ENCODE measurements around the gene TUBGCP5. TPM values are rescaled to one million over a fixed set of nuclear protein-coding genes. Genes with fewer than 3 reads are reported as not detected.

TUBGCP5 gene
- total RNA-seq, 1 experiment from 2014 or later = 23.3 TPM

DNA sequence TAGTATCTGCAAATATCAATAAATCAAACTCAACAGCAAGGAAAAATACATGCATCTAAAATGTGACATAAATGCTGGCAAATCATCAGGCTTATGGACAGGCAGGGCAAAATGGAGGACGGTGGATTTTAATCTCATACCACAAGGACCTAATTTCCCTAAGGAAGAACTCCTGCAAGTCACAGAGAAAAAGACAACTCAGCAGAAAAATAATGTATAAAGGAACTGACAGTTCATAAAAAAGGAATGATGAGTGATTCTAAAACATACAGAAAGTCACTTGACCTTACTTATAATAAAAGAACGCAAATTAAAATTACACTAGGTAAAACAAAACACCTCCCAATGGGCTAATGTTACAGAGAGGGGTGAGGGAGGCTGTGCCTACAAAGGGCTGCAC is 17.2 kb downstream of the TUBGCP5 start:
- H3K4me1 ChIP-seq (ENCODE audit: control insufficient read depth, insufficient read depth, low read length) = no peaks in the 10 kb centered on the region
- no peak overlapping the region for H3K4me3 ChIP-seq (ENCODE audit: low read depth in 2 of 2, low read length in 2 of 2)
- ChIA-PET CTCF (no interaction called here), POLR2A (no interaction called here)
- in situ Hi-C loops (cut with HindIII; ENCODE audit: low pct_unique_long_range_greater_than_20kb, low sequenced_read_pairs) = no loop called here
- intact Hi-C loops (cut with micrococcal nuclease; ENCODE audit: unreplicated experiment) = no loop called here
- TF ChIP-seq, protein P1, sequence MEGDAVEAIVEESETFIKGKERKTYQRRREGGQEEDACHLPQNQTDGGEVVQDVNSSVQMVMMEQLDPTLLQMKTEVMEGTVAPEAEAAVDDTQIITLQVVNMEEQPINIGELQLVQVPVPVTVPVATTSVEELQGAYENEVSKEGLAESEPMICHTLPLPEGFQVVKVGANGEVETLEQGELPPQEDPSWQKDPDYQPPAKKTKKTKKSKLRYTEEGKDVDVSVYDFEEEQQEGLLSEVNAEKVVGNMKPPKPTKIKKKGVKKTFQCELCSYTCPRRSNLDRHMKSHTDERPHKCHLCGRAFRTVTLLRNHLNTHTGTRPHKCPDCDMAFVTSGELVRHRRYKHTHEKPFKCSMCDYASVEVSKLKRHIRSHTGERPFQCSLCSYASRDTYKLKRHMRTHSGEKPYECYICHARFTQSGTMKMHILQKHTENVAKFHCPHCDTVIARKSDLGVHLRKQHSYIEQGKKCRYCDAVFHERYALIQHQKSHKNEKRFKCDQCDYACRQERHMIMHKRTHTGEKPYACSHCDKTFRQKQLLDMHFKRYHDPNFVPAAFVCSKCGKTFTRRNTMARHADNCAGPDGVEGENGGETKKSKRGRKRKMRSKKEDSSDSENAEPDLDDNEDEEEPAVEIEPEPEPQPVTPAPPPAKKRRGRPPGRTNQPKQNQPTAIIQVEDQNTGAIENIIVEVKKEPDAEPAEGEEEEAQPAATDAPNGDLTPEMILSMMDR (IDR thresholded peaks at IDR 0.05) = no peak
- TF ChIP-seq REST (IDR thresholded peaks at IDR 0.05; ENCODE audit: insufficient read depth in 1 of 2, low read depth in 2 of 2, low read length in 1 of 2) = no peak
- no peak for TF ChIP-seq SIN3A (IDR thresholded peaks at IDR 0.05; ENCODE audit: borderline replicate concordance, insufficient read depth, low read depth, low read length)
- no peak for TF ChIP-seq POLR2AphosphoS5 (IDR thresholded peaks at IDR 0.05; ENCODE audit: low read depth, low read length)
- TF ChIP-seq TCF7L2 (IDR thresholded peaks at IDR 0.05; ENCODE audit: low read depth, low read length) = no peak
- H3K27ac ChIP-seq (ENCODE audit: low read length) = no peak overlapping the region
- DNase-seq (ENCODE audit: low read depth, low spot score) (no peak), ATAC-seq (no peak)
- H3K9me3 ChIP-seq (ENCODE audit: control insufficient read depth, insufficient read depth, low read depth, low read length) = no peaks in the 10 kb centered on the region
- peaks cover 40% of the 10 kb centered on the region for H3K36me3 ChIP-seq (ENCODE audit: control insufficient read depth, insufficient read depth, low read length)
- H3K27me3 ChIP-seq (ENCODE audit: control insufficient read depth, insufficient read depth, low read length) = no peaks in the 10 kb centered on the region
- BruUV-seq (replicated peaks) = no TSS peak

- intact Hi-C loops (cut with micrococcal nuclease; ENCODE audit: unreplicated experiment) = no loop called here
- ATAC-seq (no peak), DNase-seq (ENCODE audit: low read depth, low spot score) (no peak)
- H3K27ac ChIP-seq (ENCODE audit: low read length) = no peak overlapping the region
- no peaks in the 10 kb centered on the region for H3K27me3 ChIP-seq (ENCODE audit: control insufficient read depth, insufficient read depth, low read length)
- in situ Hi-C loops (cut with HindIII; ENCODE audit: low pct_unique_long_range_greater_than_20kb, low sequenced_read_pairs) = no loop called here
- H3K4me3 ChIP-seq (ENCODE audit: low read depth in 2 of 2, low read length in 2 of 2) = no peak overlapping the region
- ChIA-PET POLR2A (no interaction called here), CTCF (no interaction called here)
- H3K4me1 ChIP-seq (ENCODE audit: control insufficient read depth, insufficient read depth, low read length) = no peaks in the 10 kb centered on the region
- no peak for TF ChIP-seq POLR2AphosphoS5 (IDR thresholded peaks at IDR 0.05; ENCODE audit: low read depth, low read length)
- TF ChIP-seq, protein P1 (IDR thresholded peaks at IDR 0.05) = no peak
- TF ChIP-seq REST (IDR thresholded peaks at IDR 0.05; ENCODE audit: insufficient read depth in 1 of 2, low read depth in 2 of 2, low read length in 1 of 2) = no peak
- TF ChIP-seq SIN3A (IDR thresholded peaks at IDR 0.05; ENCODE audit: borderline replicate concordance, insufficient read depth, low read depth, low read length) = no peak
- TF ChIP-seq TCF7L2 (IDR thresholded peaks at IDR 0.05; ENCODE audit: low read depth, low read length) = no peak
- H3K36me3 ChIP-seq (ENCODE audit: control insufficient read depth, insufficient read depth, low read length) = peaks cover 33% of the 10 kb centered on the region
- BruUV-seq (replicated peaks) = no TSS peak
- no peaks in the 10 kb centered on the region for H3K9me3 ChIP-seq (ENCODE audit: control insufficient read depth, insufficient read depth, low read depth, low read length)
Observed at GRCh38 chr15:23014394-23015000, 24.9 kb downstream of the TUBGCP5 start.

All from Panc1 (cell line).